Measurements from ENCODE around the gene CALML4.

GRCh38 chr15:68232937-68233336 lies 27.8 kb upstream of the CALML4 start:
- TF ChIP-seq EZH2 (IDR thresholded peaks at IDR 0.05; ENCODE audit: borderline replicate concordance, low read depth, low read length, severe bottlenecking) (no peak), CTCF (IDR thresholded peaks at IDR 0.05; ENCODE audit: extremely low read depth in 1 of 2, insufficient read depth in 1 of 2, low read depth in 1 of 2, low read length in 2 of 2) (no peak), POLR2AphosphoS5 (IDR thresholded peaks at IDR 0.05; ENCODE audit: insufficient read depth, low read depth, low read length) (no peak), POLR2A (IDR thresholded peaks at IDR 0.05; ENCODE audit: low read depth, low read length) (no peak), MAX (IDR thresholded peaks at IDR 0.05; ENCODE audit: insufficient read depth, insufficient read length) (no peak), GATA2 (IDR thresholded peaks at IDR 0.05; ENCODE audit: insufficient read depth, insufficient read length, low read depth, low read length) (no peak), FOS (IDR thresholded peaks at IDR 0.05; ENCODE audit: borderline replicate concordance, insufficient read depth, low read length) (no peak), MYC (IDR thresholded peaks at IDR 0.05; ENCODE audit: low read depth, low read length) (no peak)

Data from endothelial cell of umbilical vein (primary cell).